NCI-H146 (cell line): Measurements from ENCODE around the gene OR2D3.
"Not testable (repeated sequence)": the region's sequence is repeated elsewhere in the genome, so short reads cannot be mapped to it uniquely, and the experiment has no call there.

ENCODE experiments used
- DNase-seq: peaks from one replicate; lab custom pipeline; 2025; lab: John Stamatoyannopoulos, UW

The OR2D3 gene

DNA sequence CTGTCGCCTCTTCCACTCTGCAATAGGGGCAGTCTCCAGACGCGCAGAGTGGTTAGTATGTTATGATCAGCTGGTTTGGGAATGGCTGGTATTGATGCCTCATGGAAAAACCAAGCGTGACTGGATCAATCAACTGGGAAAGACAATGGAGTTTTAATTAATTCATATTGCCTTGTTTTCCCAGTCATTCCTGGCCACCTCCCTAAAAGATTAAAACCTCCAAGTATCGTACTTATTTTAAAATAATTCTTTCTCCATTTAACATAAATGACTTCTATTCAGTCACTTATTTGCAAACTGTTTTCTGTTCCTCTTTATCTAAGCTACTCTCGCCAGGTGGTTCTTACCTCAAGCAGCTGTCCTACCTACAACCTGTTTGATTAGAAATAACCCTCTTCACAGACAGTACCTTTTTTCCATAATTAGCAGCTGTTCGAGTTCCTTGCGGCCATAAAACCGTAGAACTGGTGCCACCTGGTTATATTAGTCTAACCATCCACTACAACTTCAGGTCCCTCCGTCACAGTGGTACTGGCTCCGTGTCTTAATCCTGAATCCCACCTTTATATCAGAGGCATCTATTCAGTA is 6.3 kb downstream of the OR2D3 start:
- DNase-seq, result peak; percentile 71

- no peak for DNase-seq
Observed at GRCh38 chr11:6928916-6929315, 8.1 kb downstream of the OR2D3 start.

DNA sequence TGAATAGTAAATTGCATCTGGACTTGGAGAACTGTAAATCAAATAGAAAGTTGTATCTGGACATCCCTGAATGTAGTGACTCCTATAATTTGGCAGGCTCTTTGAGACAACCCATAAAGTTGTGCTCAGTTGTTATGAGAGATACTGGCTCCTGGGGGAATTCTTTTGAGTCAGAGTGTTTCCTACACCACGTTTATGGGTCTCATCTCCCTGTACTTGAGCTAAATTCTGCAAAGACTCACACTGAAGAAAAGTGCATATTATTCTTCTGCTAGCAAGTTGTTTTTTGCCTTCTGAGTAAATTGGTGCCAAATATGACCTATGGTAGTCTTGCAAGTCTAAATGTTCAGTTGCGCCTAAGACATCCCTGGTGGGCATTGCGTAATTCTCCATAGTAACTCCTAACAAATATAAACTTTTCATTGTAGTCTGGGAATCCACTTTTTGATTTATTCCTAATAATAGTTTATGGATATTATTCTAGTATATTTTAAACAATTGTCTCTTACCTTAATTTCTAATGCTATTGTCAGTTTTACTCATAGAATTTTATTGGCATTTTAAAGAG is 10.4 kb downstream of the OR2D3 start:
- no peak for DNase-seq

DNA sequence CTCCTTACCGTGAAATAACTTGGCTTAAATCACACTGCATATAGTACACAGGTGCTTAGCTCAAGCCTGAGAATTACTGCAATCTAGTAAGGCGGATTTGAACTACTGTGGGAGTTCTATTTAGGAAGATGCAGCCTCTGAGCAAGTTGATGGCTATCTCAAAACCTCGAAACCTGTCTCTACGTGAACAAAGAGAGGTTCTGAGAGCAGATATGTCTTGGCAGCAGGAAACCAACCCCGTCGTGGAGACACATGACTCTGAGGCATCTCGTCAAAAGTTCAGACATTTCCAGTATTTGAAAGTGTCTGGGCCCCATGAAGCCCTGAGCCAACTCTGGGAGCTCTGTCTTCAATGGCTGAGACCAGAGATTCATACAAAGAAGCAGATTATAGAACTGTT is 11.3 kb downstream of the OR2D3 start:
- no peak for DNase-seq

- no peak for DNase-seq
Observed at GRCh38 chr11:6941970-6942369, 21.2 kb downstream of the OR2D3 start.

- DNase-seq, result no peak
Observed at GRCh38 chr11:6943131-6943530, 22.3 kb downstream of the OR2D3 start.

GRCh38 chr11:6954248-6954647 is 33.4 kb downstream of the OR2D3 start:
- DNase-seq, result not testable (repeated sequence)

DNA sequence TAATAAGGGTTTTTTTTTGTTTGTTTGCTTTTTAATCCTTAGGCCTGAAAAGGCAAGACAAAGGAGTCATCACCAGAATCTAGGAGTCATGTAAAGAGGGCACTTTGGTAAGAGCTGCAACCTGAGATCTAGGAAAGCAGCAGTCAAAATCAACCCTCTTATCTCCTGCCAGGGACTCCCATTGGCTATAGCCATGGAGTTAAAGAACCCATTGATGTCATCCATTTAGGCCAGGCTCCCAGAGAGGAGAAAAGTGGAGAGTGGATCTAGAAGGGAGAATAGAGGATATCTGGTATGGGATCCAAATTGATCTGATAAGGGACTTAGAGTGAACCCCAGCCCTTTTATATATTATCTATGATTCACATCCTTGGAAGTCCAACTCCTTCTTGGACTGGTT is 41.3 kb downstream of the OR2D3 start:
- DNase-seq, result no peak

- no peak for DNase-seq
Observed at GRCh38 chr11:6962673-6963072, 41.9 kb downstream of the OR2D3 start.

DNA sequence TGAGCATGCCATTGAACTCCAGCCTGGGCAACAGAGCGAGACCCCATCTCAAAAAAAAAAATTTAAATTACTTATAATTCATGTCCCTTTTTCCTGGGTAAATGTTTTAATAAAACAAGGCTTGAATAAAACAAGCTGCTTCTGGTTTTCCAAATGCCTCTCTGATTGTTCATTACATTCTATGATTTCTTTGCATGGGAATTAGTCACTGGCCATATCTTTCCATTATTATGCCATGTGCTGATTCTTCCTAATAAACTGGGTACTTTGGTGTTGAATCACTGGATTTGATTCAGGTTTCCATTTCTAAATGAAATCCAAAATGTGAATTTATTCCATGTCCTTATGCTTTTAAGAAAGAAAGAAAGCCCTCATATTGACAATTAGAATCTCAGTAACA is 48.0 kb downstream of the OR2D3 start:
- DNase-seq, result no peak

DNA sequence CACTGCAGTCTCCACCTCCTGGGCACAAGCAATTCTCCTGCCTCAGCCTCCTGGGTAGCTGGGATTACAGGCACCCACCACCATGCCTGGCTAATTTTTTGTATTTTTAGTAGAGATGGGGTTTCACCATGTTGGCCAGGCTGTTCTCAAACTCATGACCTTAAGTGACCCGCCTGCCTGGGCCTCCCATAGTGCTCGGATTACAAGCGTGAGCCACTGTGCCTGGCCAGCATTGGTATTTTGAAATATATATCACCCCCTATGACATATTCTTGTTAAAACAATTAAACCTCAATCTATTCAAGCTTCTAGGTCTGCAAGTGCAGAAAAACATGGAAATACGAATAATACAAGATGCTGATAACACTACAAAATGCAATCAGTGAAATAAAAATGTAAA is 49.1 kb downstream of the OR2D3 start:
- not testable (repeated sequence) for DNase-seq
